Osteoblast (primary cell): ENCODE results near the gene MVB12A. TPM values are rescaled to one million over a fixed set of nuclear protein-coding genes. Genes with fewer than 3 reads are reported as not detected.

Experiments
- DNase-seq: peaks from one replicate; pipeline ENCODE4 v3.0.0; 2011; ENCODE audit warnings: low spot score, mixed read lengths; ENCODE audit not compliant: insufficient read length; ENCODE audit errors: missing footprints
- H2AFZ ChIP-seq: 2 replicates; pipeline ENCODE4 v1.6.0; 2011; ENCODE audit warnings: mild to moderate bottlenecking, low read length
- H3K27ac ChIP-seq: 2 replicates; pipeline ENCODE4 v1.5.1; 2011; ENCODE audit warnings: mild to moderate bottlenecking, low read depth, low read length, moderate library complexity
- H3K27me3 ChIP-seq: 2 replicates; pipeline ENCODE4 v1.6.0; 2012; ENCODE audit warnings: mild to moderate bottlenecking, control low read depth, inconsistent platforms, low read length, moderate library complexity; ENCODE audit not compliant: insufficient read depth
- H3K36me3 ChIP-seq: 2 replicates; pipeline ENCODE4 v1.5.1; 2011; ENCODE audit warnings: mild to moderate bottlenecking, low read length, control low read depth, moderate library complexity; ENCODE audit not compliant: insufficient read depth
- H3K4me1 ChIP-seq: 2 replicates; pipeline ENCODE4 v1.5.1; 2011; ENCODE audit warnings: mild to moderate bottlenecking, low read length, control low read depth, moderate library complexity; ENCODE audit not compliant: insufficient read depth
- H3K4me2 ChIP-seq: 2 replicates; pipeline ENCODE4 v1.6.0; 2011; ENCODE audit warnings: mild to moderate bottlenecking, low read length; ENCODE audit not compliant: insufficient read depth
- H3K4me3 ChIP-seq: fragments of 200-600 bp; sonication (generic); 3 replicates; pipeline ENCODE4 v1.5.1; 2012; ENCODE audit warnings: mild to moderate bottlenecking, low read length, inconsistent platforms; ENCODE audit not compliant: insufficient read depth
- H3K79me2 ChIP-seq: 2 replicates; pipeline ENCODE4 v1.6.0; 2012; ENCODE audit warnings: mild to moderate bottlenecking, low read length, control low read depth, inconsistent platforms; ENCODE audit not compliant: insufficient read depth
- H3K9me3 ChIP-seq: 2 replicates; pipeline ENCODE4 v1.5.1; 2011; ENCODE audit warnings: low read depth, low read length, control low read depth
- H4K20me1 ChIP-seq: 2 replicates; pipeline ENCODE4 v1.6.0; 2012; ENCODE audit warnings: mild to moderate bottlenecking, low read length, control low read depth; ENCODE audit not compliant: insufficient read depth
- total RNA-seq: library from RNA; depleted of rRNA; stranded (reverse); fragments of >200 nt; gene quantifications from 2 replicates; pipeline ENCODE4 v1.2.3, GENCODE V29; 2012
- TF ChIP-seq, protein P1 (sequence below): IDR thresholded peaks from 2 replicates; pipeline ENCODE4 v1.5.1; 2011; ENCODE audit warnings: mild to moderate bottlenecking, low read depth, low read length, moderate library complexity; ENCODE audit errors: extremely low read depth

MVB12A gene
- total RNA-seq, 1 donor, result 50.7 TPM

DNA sequence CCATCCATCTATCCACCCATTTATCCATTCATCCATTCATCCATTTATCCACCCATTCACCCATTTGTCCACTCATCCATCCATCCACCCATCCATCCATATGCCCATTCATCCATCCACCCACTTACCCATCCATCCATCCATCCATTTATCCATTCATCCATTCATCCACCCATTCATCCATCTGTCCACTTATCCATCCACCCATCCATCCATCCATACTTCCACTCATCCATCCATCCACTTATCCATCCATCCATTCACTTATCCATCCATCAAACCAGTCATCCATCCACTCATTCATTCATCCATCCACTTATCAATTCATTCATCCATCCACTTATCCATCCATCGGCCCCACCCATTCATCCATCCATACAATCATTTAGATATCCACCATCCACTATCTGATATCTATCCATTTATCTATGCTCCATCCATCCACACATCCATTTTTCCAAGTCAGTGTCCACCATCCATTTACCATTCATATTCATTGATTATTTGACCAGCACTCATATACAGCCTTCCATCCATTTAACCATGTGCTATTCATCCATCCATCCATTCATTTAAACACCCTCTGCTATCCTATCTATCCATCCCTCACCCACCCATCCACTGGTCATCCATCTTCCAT, 25.8 kb downstream of the MVB12A start:
- Histone ChIP-seq H4K20me1 (no peaks in the 10 kb centered on the region), H3K27me3 (peaks cover 16% of the 10 kb centered on the region), H3K79me2 (no peaks in the 10 kb centered on the region), H3K4me2 (no peak overlapping the region), H2AFZ (no peak overlapping the region), H3K36me3 (no peaks in the 10 kb centered on the region), H3K27ac (no peak overlapping the region), H3K4me1 (no peaks in the 10 kb centered on the region), H3K9me3 (no peaks in the 10 kb centered on the region), H3K4me3 (no peak overlapping the region)
- DNase-seq, result peak; percentile 9
- TF ChIP-seq, protein P1, sequence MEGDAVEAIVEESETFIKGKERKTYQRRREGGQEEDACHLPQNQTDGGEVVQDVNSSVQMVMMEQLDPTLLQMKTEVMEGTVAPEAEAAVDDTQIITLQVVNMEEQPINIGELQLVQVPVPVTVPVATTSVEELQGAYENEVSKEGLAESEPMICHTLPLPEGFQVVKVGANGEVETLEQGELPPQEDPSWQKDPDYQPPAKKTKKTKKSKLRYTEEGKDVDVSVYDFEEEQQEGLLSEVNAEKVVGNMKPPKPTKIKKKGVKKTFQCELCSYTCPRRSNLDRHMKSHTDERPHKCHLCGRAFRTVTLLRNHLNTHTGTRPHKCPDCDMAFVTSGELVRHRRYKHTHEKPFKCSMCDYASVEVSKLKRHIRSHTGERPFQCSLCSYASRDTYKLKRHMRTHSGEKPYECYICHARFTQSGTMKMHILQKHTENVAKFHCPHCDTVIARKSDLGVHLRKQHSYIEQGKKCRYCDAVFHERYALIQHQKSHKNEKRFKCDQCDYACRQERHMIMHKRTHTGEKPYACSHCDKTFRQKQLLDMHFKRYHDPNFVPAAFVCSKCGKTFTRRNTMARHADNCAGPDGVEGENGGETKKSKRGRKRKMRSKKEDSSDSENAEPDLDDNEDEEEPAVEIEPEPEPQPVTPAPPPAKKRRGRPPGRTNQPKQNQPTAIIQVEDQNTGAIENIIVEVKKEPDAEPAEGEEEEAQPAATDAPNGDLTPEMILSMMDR, result no peak

DNA sequence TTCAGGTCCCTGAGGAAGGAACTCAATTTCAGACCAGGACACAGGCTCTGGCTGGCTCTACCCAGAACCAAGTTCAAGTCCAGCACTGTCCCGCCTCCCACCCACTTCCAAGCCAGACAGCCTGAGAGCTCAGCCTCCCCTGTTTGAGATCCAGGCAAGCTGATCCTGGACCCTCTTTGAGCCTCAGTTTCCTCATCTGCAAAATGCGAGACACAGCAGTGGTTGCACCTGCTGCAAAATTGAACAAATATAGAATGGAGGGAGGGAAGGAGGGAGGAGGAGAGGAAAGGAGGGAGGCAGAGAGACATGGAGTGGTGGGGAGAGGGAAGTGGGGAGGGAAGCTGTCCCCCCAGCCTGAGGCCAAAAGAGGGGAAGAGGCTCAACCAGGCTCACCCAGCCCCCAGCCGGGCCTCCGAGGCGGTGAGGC, 27.9 kb downstream of the MVB12A start:
- Histone ChIP-seq H3K4me2 (no peak overlapping the region), H3K4me1 (no peaks in the 10 kb centered on the region), H3K4me3 (no peak overlapping the region), H3K36me3 (no peaks in the 10 kb centered on the region), H3K9me3 (no peaks in the 10 kb centered on the region), H3K79me2 (no peaks in the 10 kb centered on the region), H2AFZ (no peak overlapping the region), H4K20me1 (no peaks in the 10 kb centered on the region), H3K27me3 (peaks cover 16% of the 10 kb centered on the region), H3K27ac (no peak overlapping the region)
- TF ChIP-seq, protein P1, result no peak
- peak; percentile 21 for DNase-seq

DNA sequence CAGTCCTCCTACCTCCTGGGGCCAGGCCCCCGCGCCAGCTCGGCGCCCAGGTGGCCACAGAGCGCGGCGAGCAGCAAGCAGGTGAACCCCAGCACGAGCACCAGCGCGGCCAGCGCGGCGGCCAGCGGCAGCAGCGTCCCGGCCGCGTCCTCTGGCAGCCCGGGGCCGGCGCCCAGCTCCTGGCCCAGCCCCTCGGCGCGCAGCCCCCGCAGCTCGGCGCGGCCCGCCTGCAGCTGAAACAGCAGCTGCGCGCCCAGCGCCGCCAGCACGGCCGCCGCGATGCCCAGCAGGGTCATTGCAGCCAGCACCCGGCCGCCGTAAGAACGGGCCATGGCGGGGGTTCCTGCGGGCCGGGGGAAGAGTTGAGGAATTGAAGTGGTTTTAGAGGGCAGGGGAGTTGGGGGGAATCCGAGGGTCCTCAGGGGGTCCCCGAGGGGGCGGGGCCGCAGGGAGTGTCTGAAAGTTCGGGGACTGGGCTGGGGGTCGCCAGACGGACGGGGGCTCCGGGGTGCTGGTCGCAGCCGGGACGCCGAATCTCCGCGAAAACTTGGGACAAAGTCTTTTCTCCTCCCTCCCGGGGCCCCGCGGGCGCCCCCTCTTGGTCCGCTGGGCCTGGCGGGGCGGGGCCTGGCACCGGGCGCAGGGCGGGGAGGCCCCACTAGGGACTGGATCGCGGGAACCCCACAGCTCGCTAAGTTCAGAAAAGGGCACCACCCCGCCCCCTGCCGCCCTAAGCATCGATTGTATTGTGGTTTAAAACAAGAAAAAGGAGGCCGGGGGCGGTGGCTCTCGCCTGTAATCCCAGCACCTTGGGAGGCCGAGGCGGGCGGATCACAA, 28.5 kb downstream of the MVB12A start, which contains the start of gene TMEM221:
Gene TMEM221, minus strand, starts transcription at position 538 of the 837 bp plus-strand sequence. Its CDS starts 206 bp downstream, at position 332.
- H3K79me2 ChIP-seq, result no peaks in the 10 kb centered on the region
- peak within 1 kb of the TSS; percentile 71 for H3K4me2 ChIP-seq
- TF ChIP-seq, protein P1, result peak; percentile 36
- peak within 1 kb of the TSS; percentile 60 for H3K4me3 ChIP-seq
- H3K4me1 ChIP-seq, result no peaks in the 10 kb centered on the region
- no peaks in the 10 kb centered on the region for H4K20me1 ChIP-seq
- no peak within 1 kb of the TSS for H3K27ac ChIP-seq
- no peaks in the 10 kb centered on the region for H3K36me3 ChIP-seq
- peaks cover 16% of the 10 kb centered on the region for H3K27me3 ChIP-seq
- H2AFZ ChIP-seq, result no peak within 1 kb of the TSS
- DNase-seq, result peak; percentile 95
- no peaks in the 10 kb centered on the region for H3K9me3 ChIP-seq
